OCI-LY7 (cell line): ENCODE results near the gene CUX1. TPM values are rescaled to one million over a fixed set of nuclear protein-coding genes. Genes with fewer than 3 reads are reported as not detected.
A peak's percentile ranks its signal among the peaks of the same experiment; 100 is the strongest.

Source experiments
- BruUV-seq: library from RNA; stranded (reverse); fragments of 400-500 nt; replicated peaks from 2 replicates; lab custom pipeline; 2021; lab: Mats Ljungman, UMichigan
- CTCF ChIA-PET: fragments of 300-600 bp; sonication (Branson Sonifier 250); formaldehyde crosslinking; loops from one replicate; lab custom pipeline; 2022; ENCODE audit warnings: antibody characterized with exemption; ENCODE audit not compliant: unreplicated experiment; lab: Charles Lee
- POLR2A ChIA-PET: fragments of 300-600 bp; sonication (Branson Sonifier 250); formaldehyde crosslinking; loops from one replicate; lab custom pipeline; 2022; ENCODE audit warnings: antibody characterized with exemption; lab: Charles Lee
- DNase-seq: peaks from one replicate; pipeline ENCODE4 v3.0.0-alpha.2; 2015; ENCODE audit warnings: low spot score
- H2AFZ ChIP-seq: fragments of 200-600 bp; sonication (generic), shearing (Covaris generic); 2 replicates; pipeline ENCODE4 v1.6.1; 2014; ENCODE audit warnings: mild to moderate bottlenecking, antibody characterized with exemption, low read length, moderate library complexity
- H3K27ac ChIP-seq: fragments of 200-600 bp; sonication (generic); 2 replicates; pipeline ENCODE4 v1.5.1; 2014; ENCODE audit warnings: mixed run types, low read depth, mild to moderate bottlenecking, moderate library complexity, low read length, inconsistent platforms; ENCODE audit not compliant: poor library complexity, severe bottlenecking
- H3K36me3 ChIP-seq: fragments of 200-600 bp; sonication (generic); 2 replicates; pipeline ENCODE4 v1.6.1; 2014; ENCODE audit warnings: mild to moderate bottlenecking, antibody characterized with exemption, low read length, moderate library complexity, mixed read lengths; ENCODE audit not compliant: insufficient read depth
- H3K4me1 ChIP-seq: fragments of 200-600 bp; sonication (generic); 2 replicates; pipeline ENCODE4 v1.5.1; 2014; ENCODE audit warnings: mild to moderate bottlenecking, low read length; ENCODE audit not compliant: insufficient read depth, poor library complexity, severe bottlenecking
- H3K4me2 ChIP-seq: fragments of 200-600 bp; sonication (generic); 2 replicates; pipeline ENCODE4 v1.6.1; 2014; ENCODE audit warnings: mild to moderate bottlenecking, low read length
- H3K4me3 ChIP-seq: fragments of 200-600 bp; sonication (generic); 2 replicates; pipeline ENCODE4 v1.5.1; 2014; ENCODE audit warnings: mild to moderate bottlenecking, low read depth, low read length; ENCODE audit not compliant: poor library complexity, severe bottlenecking
- H3K79me2 ChIP-seq: fragments of 200-600 bp; sonication (generic); 2 replicates; pipeline ENCODE4 v1.6.1; 2016; ENCODE audit warnings: low read depth, mild to moderate bottlenecking, low read length, moderate library complexity, mixed read lengths; ENCODE audit not compliant: insufficient read depth
- H3K9me2 ChIP-seq: fragments of 200-600 bp; sonication (generic); 2 replicates; pipeline ENCODE4 v1.6.1; 2016; ENCODE audit warnings: mild to moderate bottlenecking, low read length, mixed read lengths; ENCODE audit not compliant: insufficient read depth
- H3K9me3 ChIP-seq: fragments of 200-600 bp; sonication (generic); 2 replicates; pipeline ENCODE4 v1.6.1; 2014; ENCODE audit warnings: mild to moderate bottlenecking, mixed run types, low read length, mixed read lengths
- H4K20me1 ChIP-seq: fragments of 200-600 bp; sonication (generic); 2 replicates; pipeline ENCODE4 v1.6.1; 2014; ENCODE audit warnings: mild to moderate bottlenecking, antibody characterized with exemption, low read length, moderate library complexity, mixed read lengths; ENCODE audit not compliant: insufficient read depth
- CTCF ChIP-seq: fragments of 200-600 bp; sonication (generic); conservative IDR thresholded peaks from 2 replicates; pipeline ENCODE4 v1.5.1; 2014; ENCODE audit warnings: mild to moderate bottlenecking, antibody characterized with exemption, low read length, moderate library complexity, mixed read lengths
- EZH2phosphoT487 ChIP-seq: fragments of 200-600 bp; sonication (generic); IDR thresholded peaks from 2 replicates; pipeline ENCODE4 v1.6.1; 2018; ENCODE audit warnings: low read depth, borderline replicate concordance, mild to moderate bottlenecking, mixed run types, antibody characterized with exemption, low read length, moderate library complexity, mixed read lengths
- intact Hi-C: fragments of 100-400 bp; cut with micrococcal nuclease; formaldehyde crosslinking; loops from one replicate; pipeline ENCODE4 v1.10.0; 2022; ENCODE audit not compliant: unreplicated experiment
- total RNA-seq, 2 experiments: library from RNA; depleted of rRNA in 1 of 2; stranded (reverse); fragments of >200 nt in 1 of 2; shearing (Covaris generic) in 1 of 2; gene quantifications; 2 replicates each; pipeline ENCODE4 v1.2.3, GENCODE V29; 2014 to 2022

The CUX1 gene
- total RNA-seq, 2 experiments from 2014 or later = 143 to 199 TPM

DNA sequence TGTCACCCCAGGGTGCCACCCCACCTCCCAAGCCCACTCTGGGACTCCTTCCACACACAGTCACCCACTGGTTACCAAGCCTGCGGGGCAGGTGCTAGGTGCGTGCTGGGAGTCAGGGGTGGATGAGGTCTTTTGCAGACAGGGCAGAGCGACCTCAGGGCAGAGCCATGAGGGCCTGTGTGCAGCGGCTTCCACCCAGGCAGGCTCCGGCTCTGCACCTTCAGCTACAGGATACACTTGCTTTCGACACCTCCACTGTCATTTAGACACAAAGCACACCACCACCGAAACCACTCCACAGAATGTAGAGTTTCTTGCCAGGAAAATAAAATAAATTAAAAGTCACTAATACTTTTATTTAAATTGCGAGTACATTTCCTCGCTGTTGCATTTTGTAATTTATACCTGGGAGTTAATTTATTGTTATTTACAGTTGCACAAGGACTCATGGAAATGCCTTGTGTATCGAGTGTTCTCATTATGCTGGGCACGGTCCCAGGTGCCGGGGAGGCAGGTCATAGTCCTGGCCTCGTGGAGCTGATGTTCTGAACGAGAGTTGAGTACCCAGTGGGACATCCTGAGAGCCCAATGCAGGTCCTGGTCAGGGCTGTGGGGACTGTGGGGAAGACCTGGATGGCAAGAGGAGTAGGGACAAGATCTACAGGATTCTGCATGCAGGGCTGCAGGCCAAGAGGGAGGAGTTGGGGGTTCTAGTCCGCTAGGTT lies 127.8 kb downstream of the CUX1 start:
- Histone ChIP-seq H3K79me2 (peaks cover 96% of the 10 kb centered on the region), H3K9me3 (no peaks in the 10 kb centered on the region), H3K4me1 (peaks cover 66% of the 10 kb centered on the region), H3K4me3 (no peak overlapping the region), H4K20me1 (peaks cover 13% of the 10 kb centered on the region), H3K4me2 (no peak overlapping the region), H2AFZ (no peak overlapping the region), H3K9me2 (no peaks in the 10 kb centered on the region), H3K36me3 (peaks cover 67% of the 10 kb centered on the region), H3K27ac (no peak overlapping the region)
- no TSS peak for BruUV-seq
- DNase-seq = no peak
- POLR2A ChIA-PET = interaction anchor here (0.6 to 0.7 kb wide), 2 partner anchors 11 to 927 kb away, joined by 3 read pairs; no protein-coding TSS in a partner anchor
- intact Hi-C loops = no loop called here
- no peak for TF ChIP-seq CTCF
- TF ChIP-seq EZH2phosphoT487 = no peak
- CTCF ChIA-PET = no interaction called here

DNA sequence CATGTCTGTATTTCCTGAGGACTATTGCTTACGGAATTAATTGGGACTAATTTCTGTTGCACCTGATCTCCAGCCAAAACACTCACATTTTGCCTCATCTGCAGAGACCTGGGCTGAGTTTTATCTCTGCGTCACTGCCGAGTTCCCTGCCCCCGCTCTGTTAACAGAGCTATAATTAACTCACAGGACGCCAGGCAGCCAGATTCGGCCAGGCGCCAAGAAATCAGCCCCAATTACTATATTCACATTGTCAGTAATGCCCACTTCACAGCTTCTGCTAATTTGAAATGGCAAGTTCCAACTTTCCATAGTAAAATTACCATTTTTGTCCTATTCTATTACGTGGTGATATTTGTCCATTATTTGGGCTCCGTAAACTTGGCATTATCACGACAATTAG lies 130.5 kb downstream of the CUX1 start:
- ChIA-PET POLR2A (no interaction called here), CTCF (no interaction called here)
- H3K36me3 ChIP-seq = peaks cover 78% of the 10 kb centered on the region
- BruUV-seq = no TSS peak
- TF ChIP-seq EZH2phosphoT487 (no peak), CTCF (no peak)
- H3K9me2 ChIP-seq = no peaks in the 10 kb centered on the region
- intact Hi-C loops = no loop called here
- H2AFZ ChIP-seq = no peak overlapping the region
- H3K9me3 ChIP-seq = no peaks in the 10 kb centered on the region
- H3K4me1 ChIP-seq = peaks cover 48% of the 10 kb centered on the region
- H3K4me3 ChIP-seq = no peak overlapping the region
- peak overlapping the region; percentile 25 for H3K27ac ChIP-seq
- peaks cover 4% of the 10 kb centered on the region; the same call in 1 of the 2 replicates for H4K20me1 ChIP-seq
- no peak for DNase-seq
- H3K4me2 ChIP-seq = peak overlapping the region; percentile 31
- peaks cover 91% of the 10 kb centered on the region for H3K79me2 ChIP-seq

DNA sequence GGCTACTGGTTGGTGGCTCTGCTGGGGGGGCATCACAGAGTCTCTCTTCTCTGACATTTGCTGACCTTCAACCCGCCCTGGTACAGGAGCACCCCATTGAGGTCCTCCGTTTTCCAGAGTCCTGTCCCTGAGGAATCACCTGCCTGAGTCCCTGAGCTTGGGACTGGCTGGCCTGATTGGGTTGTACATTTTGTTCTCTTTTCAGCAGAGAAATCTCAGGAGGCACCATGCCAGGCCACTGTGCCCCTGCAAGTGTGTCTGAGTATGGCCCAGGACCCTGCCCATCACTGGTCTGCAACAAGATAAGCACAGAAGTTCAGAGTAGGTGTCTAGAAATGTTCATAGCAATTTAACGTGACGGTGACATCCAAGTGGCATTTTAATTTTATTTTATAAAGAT lies 131.2 kb downstream of the CUX1 start:
- Histone ChIP-seq H4K20me1 (peaks cover 4% of the 10 kb centered on the region; the same call in 1 of the 2 replicates), H3K36me3 (peaks cover 80% of the 10 kb centered on the region), H3K4me1 (peaks cover 50% of the 10 kb centered on the region), H3K9me3 (no peaks in the 10 kb centered on the region), H3K27ac (no peak overlapping the region), H3K4me2 (no peak overlapping the region), H3K79me2 (peaks cover 91% of the 10 kb centered on the region), H3K4me3 (no peak overlapping the region), H2AFZ (no peak overlapping the region), H3K9me2 (no peaks in the 10 kb centered on the region)
- ChIA-PET CTCF (no interaction called here), POLR2A (no interaction called here)
- DNase-seq = no peak
- BruUV-seq = no TSS peak
- TF ChIP-seq CTCF (no peak), EZH2phosphoT487 (no peak)
- intact Hi-C loops = no loop called here
